Stromal cell of bone marrow (primary cell): ENCODE data around the gene MCCC2.
"Not testable (repeated sequence)": the region's sequence is repeated elsewhere in the genome, so short reads cannot be mapped to it uniquely, and the experiment has no call there.

Experiments used
- DNase-seq: peaks from one replicate; pipeline ENCODE4 v3.0.0-alpha.2; 2012; ENCODE audit warnings: low read depth

Gene MCCC2

DNA sequence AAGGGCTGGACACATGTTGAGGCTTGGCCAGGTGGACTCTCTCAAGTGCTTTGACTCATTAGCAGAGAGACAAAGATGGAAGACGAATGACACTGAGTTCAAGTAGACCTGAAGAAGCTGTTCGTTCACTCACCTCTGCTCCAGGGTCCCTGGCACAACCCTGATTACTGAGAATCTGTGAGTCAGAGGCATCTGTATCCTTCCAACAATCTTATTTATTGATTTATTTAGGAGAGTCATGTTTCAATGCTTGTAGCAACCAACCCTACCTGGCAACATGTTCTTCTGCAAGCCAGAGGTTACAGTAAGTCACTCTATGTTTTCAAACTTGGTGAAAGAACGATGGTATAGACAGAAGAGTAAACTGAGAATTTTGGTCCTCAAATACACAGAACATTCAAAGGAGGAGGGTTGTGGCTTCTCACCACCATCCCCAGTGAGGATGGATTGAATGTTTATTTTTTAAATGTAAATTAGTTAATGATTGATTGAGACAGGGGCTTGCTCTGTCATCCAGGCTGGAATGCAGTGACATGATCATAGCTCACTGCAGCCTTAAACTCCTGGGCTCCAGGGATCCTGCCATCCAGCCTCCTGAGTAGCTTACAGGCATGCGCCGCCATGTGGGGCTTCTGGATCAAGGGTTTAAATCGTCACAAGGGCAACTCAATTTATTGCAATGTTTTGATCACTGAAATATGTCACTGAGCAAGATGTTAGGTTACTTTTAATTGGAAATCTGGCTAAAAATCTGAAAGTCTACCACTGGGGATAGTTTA is 76.2 kb downstream of the MCCC2 start:
- DNase-seq, result no peak

DNA sequence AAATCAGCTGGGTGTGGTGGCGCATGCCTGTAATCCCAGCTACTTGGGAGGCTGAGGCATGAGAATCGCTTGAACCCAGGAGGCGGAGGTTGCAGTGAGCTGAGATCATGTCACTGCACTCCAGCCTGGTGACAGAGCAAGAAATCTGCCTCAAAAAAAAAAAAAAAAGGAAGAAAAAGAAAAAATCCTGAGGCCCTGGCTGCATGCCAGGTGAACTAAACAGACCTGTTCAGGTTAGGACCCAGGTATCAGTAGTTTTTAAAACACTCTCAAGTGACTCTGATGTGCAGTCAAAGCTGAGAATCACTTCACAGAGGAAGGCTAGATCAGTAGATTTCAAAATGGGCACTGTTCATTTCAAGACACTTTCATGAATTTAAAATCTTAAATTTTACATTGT is 77.5 kb downstream of the MCCC2 start:
- DNase-seq, result not testable (repeated sequence)

DNA sequence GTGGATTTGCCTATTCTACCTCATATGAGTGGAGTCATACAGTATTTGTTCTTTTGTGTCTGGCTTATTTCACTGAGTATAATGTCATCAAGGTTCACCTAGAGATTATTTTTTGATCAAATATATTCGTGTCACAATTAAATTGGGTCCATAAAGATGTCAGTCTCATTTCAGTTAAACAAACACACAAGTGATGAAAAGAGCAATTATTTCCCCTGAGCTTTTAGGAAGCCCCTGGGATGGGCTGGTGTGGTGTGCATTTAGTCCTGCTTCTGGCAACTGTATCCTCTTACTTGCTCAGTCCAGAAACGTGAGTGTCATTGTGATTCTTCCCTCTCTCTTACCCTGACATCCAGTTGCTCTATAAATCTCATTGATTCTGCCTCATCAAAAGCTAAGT is 79.2 kb downstream of the MCCC2 start:
- no peak for DNase-seq

DNA sequence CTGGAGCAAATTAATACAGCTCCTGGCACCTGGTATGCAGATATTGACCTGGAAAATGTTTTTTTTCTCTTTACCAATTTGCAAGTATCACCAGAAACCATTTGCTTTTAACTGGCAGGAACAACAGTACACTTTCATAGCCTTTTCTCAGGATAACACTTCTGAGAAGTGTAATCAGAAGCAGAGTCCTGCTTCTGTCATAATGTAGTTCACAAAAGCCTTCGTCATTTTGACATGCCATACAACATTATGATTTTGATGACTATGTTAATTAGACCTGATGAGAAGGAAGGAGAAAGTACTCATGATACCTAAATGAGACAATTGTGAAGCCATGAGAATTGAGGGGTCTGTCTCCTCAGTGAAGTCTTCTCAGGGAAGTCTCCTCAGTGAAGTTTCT is 90.8 kb downstream of the MCCC2 start:
- DNase-seq, result no peak

DNA sequence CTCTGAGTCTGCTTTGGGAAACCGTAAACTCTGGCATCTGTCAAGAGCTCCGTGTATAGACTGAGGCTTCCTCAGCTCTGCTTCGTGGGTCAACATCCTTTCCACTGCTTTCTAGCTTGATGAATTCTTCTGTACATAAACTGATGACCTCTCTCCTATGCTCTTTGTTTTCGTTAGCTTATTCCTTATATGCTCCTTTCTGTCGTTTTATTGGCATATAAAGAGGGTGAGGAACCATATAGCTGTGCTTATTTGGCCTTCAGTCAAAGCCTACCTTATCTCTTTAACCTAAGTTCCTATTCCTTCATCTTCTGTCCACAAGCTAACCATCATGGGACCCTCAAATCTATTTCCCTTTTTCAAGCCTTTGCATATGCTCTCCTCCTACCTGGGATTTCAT is 92.6 kb downstream of the MCCC2 start:
- no peak for DNase-seq

DNA sequence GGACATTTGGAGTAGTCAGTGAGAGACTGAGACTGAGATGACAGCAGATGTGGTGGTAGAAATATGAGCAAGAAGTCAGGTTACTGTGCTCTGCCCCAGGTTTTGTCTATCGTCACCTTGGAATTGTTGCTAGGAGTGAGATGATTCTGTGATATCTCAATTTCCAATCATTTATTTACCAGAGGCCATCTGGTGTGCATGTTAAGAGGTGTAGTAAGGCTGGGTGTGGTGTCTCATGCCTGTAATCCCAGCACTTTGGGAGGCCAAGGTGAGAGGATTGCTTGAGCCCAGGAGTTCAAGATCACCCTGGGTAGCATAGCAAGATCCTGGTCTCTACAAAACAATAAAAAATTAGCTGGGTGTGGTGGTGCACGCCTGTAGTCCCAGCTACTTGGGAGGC is 93.4 kb downstream of the MCCC2 start:
- no peak for DNase-seq

DNA sequence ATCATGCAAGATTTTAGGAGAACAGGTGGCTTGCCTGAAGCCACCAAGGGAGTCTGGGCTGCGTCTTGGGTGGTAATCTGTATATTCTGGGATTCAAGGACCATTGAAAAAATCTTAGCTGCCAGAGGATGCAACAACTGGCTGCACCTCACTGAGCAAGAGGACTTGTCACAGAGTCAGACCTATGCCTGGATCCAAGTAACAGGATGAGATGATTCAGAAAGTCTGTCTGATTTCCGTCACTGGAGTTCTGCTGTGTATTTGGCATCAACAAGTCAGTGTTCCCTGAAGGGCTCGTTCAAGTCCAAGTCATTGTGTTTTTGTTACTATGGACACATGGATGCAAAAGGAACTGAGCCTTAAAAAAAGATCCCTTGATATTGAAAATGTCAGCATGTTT is 94.2 kb downstream of the MCCC2 start:
- DNase-seq, result peak; percentile 7

DNA sequence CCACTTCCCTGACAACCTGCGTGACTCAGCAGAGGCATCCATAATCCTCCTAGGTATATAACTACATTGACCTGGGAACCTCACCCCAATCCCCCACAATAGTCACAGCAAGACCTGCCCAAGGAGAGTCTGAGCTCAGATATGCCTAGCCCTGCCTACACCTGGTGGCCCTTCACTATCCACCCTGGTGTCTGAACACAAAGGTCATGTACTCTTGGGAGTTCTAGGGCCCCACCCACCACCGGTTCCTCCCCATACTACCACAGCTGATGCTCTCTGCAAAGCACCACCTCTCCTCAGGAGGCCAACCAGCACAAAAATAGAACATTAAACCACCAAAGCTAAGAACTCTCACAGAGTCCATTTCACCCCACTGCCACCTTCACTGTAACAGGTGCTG is 97.2 kb downstream of the MCCC2 start:
- no peak for DNase-seq

DNA sequence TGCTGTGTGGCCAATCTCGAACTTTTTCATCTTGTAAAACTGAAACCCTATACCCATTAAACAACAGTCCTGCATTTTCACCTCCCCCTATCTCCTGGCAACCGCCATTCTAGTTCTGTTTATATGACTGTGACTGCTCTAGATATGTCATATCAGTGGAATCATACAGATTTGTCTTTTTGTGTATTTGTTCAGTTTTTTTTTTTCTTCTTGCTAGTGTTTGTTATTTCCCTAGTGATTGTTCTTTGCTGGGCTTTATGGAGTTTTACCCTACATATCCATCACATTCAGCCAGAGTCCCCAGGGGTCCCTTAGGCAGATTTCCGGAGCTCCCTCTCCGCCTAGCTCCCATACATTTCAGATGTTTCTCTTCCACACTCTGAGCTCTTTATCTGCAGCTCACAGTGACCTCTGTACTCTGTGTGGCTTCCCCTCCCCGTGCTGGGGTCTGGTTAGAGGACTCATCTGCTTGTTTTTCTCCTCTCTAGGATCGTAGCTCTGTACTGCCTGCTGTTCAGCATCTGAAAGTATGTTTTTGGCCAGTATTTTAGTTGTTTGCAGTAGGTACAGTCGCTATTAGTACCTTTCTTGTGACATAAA is 106.8 kb downstream of the MCCC2 start:
- DNase-seq, result no peak

DNA sequence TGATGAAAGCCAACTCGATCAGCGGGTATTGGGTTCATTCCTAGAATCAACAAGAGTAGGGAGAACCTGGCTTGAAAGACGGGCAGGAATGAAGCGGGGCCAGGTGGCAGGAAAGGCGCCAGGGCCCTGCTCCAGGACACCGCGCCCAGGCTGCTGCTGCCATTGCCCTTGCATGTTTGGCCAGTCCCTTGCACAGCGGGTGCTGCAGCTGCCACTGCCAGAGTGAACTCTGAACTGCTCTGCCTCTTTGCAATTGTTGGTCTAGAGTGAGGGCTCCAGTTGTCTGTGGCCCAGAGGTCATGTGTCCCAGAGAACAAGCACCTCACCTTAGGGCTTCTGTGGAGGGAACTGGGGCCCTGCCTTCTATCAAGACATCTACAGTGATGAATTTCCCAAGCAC is 107.9 kb downstream of the MCCC2 start:
- DNase-seq, result no peak

DNA sequence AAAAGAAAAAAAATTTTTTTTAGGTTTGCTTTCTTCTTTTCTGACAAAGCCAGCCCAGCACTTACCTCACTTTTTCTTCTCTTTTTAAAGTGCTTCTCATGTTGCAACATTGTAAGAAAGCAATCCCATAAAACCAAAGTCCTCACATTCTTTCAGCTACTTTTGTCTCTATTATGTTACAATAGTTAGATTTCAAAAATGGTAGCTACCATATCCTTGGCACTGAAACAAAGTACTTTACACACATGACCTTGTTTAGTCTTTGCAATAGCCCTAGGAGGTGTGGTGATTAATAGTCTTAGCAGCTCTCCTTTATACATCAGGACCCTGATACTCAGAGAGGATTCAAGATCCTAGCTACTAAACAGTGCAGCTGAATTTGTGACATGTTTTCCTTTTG is 108.5 kb downstream of the MCCC2 start:
- DNase-seq, result no peak

DNA sequence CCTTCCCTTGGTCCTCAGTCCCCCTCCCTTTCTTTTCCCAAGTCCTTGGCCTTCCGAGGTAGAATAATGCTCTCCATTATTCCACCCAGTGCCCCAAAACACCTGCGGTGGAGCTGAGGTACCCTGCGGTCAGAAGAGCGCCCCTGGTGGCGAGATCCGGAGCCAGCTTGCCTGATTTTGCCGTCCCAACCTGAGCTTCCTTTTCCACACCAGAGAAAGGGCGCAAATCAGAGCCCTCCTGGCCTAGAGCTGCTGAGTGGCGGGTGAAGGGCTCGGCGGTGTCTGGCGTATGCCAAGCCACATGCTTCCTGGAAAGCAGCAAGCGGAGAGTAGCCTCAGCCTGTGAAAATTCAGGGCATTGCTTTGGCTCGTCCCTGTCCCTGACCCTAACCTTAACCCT is 110.8 kb downstream of the MCCC2 start:
- no peak for DNase-seq

DNA sequence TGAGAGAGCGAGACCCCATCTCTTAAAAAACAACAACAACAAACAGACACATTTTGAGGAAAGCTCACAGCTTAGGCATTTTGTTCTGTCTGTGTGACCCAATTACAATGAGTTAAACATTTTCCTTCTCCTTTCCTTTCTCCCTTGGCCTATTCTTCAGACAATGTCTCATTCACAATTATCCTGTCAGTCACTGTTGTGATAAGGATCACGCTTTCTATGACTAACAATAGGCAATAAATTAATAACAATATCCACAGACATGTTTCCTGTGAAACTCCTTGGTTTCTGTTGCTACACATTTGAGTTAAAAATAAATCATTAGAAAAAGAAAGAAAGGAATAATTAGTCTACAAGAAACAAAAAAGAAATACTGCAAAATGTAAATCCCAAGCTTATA is 112.1 kb downstream of the MCCC2 start:
- no peak for DNase-seq

DNA sequence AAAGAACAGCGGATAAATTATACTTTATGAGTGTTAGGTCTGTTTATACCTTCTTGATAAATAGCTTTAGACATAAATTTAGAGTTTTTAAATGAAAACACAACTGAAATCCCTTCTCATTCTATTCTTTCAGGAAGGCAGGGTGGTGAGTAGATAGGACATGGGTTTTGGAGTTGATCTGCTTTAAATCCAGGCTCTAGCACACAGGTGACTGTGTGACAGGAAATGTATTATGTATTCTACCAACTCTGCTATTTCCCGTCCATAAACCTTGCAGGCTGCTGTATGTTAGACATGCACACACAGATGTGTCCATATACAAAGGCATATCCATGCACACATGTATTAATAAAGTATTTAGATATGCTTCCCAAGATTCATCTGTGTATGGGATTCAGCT is 112.6 kb downstream of the MCCC2 start:
- DNase-seq, result no peak

DNA sequence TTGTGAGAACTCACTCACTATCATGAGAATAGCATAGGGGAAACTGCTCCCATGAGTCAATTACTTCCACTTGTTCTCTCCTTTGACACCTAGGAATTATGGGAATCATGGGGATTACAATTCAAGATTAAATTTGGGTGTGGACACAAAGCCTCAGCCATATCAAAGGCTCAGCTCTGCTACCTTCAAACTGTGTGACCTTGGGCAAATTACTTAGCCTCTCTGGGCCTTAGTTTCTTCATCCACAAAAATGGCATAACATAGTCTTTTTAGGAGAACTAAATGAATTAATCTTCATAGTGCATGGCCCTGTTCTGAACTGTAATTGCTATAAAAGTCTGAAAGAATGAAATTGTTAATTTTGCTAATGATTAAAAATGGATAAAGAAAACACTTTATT is 113.7 kb downstream of the MCCC2 start:
- DNase-seq, result no peak

DNA sequence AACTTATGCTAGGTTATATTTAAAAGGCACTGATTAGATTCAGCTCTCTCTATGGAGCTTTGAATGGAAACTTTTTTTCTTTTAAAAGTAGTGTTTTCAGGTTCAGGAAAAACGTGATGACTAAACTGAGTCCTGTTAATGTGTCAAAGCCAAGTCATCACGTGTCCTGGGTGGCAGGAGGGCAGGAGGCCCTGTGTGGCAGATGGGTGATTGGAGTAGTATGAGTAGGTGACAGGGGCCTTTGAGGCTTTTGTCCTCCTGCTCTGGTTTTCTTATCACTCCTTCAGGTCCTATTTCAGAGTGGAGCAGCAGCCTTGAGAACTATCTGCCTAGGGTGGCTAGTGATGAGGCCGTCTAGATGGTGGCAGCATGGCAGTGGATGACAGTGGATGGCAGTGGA is 114.3 kb downstream of the MCCC2 start:
- DNase-seq, result no peak

DNA sequence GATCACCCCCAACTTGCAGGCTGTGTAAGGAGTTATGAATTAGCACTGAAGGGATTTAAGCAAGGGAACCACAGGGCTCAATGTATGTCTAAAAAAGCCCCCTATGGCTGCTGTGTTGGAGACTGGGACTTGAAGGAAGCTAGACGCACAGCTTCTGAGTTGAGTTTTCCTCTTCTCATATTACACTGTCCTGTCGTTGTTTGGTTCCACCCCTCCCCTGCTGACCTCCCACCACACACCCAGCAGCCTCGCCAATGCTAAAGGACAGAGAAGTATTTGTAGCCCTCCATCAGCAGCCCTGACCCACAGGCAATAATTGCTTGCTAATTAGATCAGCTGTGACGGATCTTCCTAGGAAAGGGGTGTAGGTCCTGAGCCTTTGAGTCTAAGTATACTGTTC is 116.8 kb downstream of the MCCC2 start:
- no peak for DNase-seq

DNA sequence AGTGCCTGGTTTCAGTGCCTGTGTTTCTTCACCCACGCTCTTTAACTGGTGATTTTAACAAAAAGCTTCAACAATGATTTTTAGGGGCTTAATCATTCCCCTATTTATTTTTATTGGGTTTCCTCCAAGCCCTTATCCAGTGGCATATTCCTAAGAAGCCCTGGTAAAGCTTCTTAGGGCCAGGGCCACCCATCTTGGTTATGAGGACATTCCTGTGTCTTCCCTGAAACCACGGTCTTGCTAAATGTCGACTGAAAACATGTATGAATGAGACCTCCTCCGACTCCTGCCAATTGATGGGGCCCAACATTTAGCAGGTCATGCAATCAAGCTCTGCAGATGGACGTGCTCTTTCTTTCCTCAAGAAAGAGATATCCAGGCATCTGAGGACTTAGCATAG is 118.3 kb downstream of the MCCC2 start:
- no peak for DNase-seq

DNA sequence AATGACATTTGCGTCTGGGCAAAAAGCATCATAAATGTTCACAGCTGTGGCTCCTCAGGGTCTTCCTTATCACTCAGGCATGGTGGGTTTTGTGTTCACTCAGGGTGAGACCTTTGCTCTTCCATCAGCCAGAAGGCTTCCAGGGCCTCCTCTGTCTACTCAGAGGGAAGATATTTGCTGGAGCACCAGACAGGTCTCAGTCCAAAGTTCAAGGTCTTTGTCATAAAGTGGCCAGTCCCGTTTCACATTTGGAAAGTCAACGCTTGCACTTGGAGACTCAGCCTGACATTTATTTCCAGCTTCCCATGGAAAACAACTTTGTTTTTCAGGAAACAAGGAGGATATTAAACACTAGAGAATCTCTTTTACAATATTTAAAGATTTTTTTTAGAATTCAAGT is 119.8 kb downstream of the MCCC2 start:
- no peak for DNase-seq
